HG03135 (cell line): ENCODE measurements around the gene DOLPP1.
A peak's percentile ranks its signal among the peaks of the same experiment; 100 is the strongest.

ENCODE experiments used
- ATAC-seq: cut with Tn5 transposase; IDR thresholded peaks from one replicate; pipeline ENCODE4 v1.9.1; 2021; ENCODE audit warnings: mild to moderate bottlenecking, moderate library complexity; ENCODE audit not compliant: unreplicated experiment

The DOLPP1 gene

GRCh38 chr9:129063061-129063460, 17.9 kb upstream of the DOLPP1 start:
- ATAC-seq, result no peak

- no peak for ATAC-seq
Measured at GRCh38 chr9:129064499-129064908, 16.4 kb upstream of the DOLPP1 start.

GRCh38 chr9:129068110-129068509, 12.8 kb upstream of the DOLPP1 start:
- no peak for ATAC-seq

- ATAC-seq, result peak; percentile 76
Measured at GRCh38 chr9:129068990-129069861, 11.7 kb upstream of the DOLPP1 start.

- ATAC-seq, result no peak
Measured at GRCh38 chr9:129069862-129070641, 10.9 kb upstream of the DOLPP1 start.

- no peak for ATAC-seq
Measured at GRCh38 chr9:129070696-129071525, 10.0 kb upstream of the DOLPP1 start.

GRCh38 chr9:129071526-129072126, 9.3 kb upstream of the DOLPP1 start:
- ATAC-seq, result no peak

- no peak for ATAC-seq
Measured at GRCh38 chr9:129072171-129072570, 8.7 kb upstream of the DOLPP1 start.

GRCh38 chr9:129073404-129073803, 7.5 kb upstream of the DOLPP1 start:
- ATAC-seq, result no peak

- no peak for ATAC-seq
Measured at GRCh38 chr9:129074106-129074505, 6.8 kb upstream of the DOLPP1 start.

GRCh38 chr9:129075996-129076639, 4.8 kb upstream of the DOLPP1 start:
- ATAC-seq, result no peak

- ATAC-seq, result no peak
Measured at GRCh38 chr9:129076640-129077037, 4.3 kb upstream of the DOLPP1 start.

- ATAC-seq, result no peak
Measured at GRCh38 chr9:129077236-129077635, 3.7 kb upstream of the DOLPP1 start.

- no peak for ATAC-seq
Measured at GRCh38 chr9:129078691-129079503, 2.0 kb upstream of the DOLPP1 start.

GRCh38 chr9:129079829-129080228, 1.1 kb upstream of the DOLPP1 start:
- ATAC-seq, result no peak

GRCh38 chr9:129080298-129080600, 662 bp upstream of the DOLPP1 start:
- peak; percentile 1 for ATAC-seq

- ATAC-seq, result no peak
Measured at GRCh38 chr9:129081388-129081904, 535 bp downstream of the DOLPP1 start.

- no peak for ATAC-seq
Measured at GRCh38 chr9:129084087-129084486, 3.2 kb downstream of the DOLPP1 start.

- no peak for ATAC-seq
Measured at GRCh38 chr9:129089246-129089645, 8.3 kb downstream of the DOLPP1 start.
